GM12878 (cell line): Measurements from ENCODE around the gene LENG1.

Experiments used
- CHD2 ChIP-seq: IDR thresholded peaks from 2 replicates; pipeline ENCODE4 v1.6.1; 2011; ENCODE audit warnings: low read depth, low read length, improper control_type of control experiment, borderline replicate concordance
- CREB1 ChIP-seq: IDR thresholded peaks from 2 replicates; pipeline ENCODE4 v1.6.1; 2012; ENCODE audit warnings: low read depth, mild to moderate bottlenecking, inconsistent platforms
- GATAD2B ChIP-seq: fragments of 450-650 bp; conservative IDR thresholded peaks from 2 replicates; pipeline ENCODE4 v1.6.1; 2017; ENCODE audit warnings: low read depth, mild to moderate bottlenecking, moderate library complexity
- NR2C2 ChIP-seq: IDR thresholded peaks from 2 replicates; pipeline ENCODE4 v1.6.1; 2011; ENCODE audit warnings: borderline replicate concordance, low read depth; ENCODE audit not compliant: control insufficient read depth, insufficient read length
- SIN3A ChIP-seq: IDR thresholded peaks from 2 replicates; pipeline ENCODE4 v1.6.1; 2012; ENCODE audit warnings: low read depth, low read length, improper control_type of control experiment
- SUZ12 ChIP-seq: fragments of 200-600 bp; sonication (generic); IDR thresholded peaks from one replicate; pipeline ENCODE4 v1.6.1; 2018; ENCODE audit warnings: antibody characterized with exemption, mild to moderate bottlenecking; ENCODE audit not compliant: unreplicated experiment
- TF ChIP-seq, protein P1 (sequence below): IDR thresholded peaks from 2 replicates; pipeline ENCODE4 v1.6.1; 2012; ENCODE audit warnings: mild to moderate bottlenecking, low read depth, low read length
- TF ChIP-seq, protein P2 (sequence below), 3 experiments: IDR thresholded peaks in 2 of 3; conservative IDR thresholded peaks in 1 of 3; 2 replicates each; pipeline ENCODE4 v1.5.1; 2011; ENCODE audit warnings: low read depth in 3 of 3, low read length in 3 of 3, mild to moderate bottlenecking in 3 of 3, control low read depth in 2 of 3, moderate library complexity in 2 of 3, inconsistent platforms in 1 of 3, mixed read lengths in 1 of 3; ENCODE audit not compliant: control insufficient read depth in 2 of 3, insufficient read depth in 1 of 3; ENCODE audit errors: extremely low read depth in 1 of 3
- TF ChIP-seq, protein P3 (sequence below): IDR thresholded peaks from 2 replicates; pipeline ENCODE4 v1.6.1; 2011; ENCODE audit warnings: mild to moderate bottlenecking, low read depth, low read length, moderate library complexity; ENCODE audit not compliant: insufficient replicate concordance
- TF ChIP-seq, protein P4 (sequence below): IDR thresholded peaks from 2 replicates; pipeline ENCODE4 v1.6.1; 2011; ENCODE audit warnings: borderline replicate concordance, low read depth, mild to moderate bottlenecking, moderate library complexity, mixed read lengths, low read length; ENCODE audit not compliant: insufficient read depth; ENCODE audit errors: extremely low read length

DNA sequence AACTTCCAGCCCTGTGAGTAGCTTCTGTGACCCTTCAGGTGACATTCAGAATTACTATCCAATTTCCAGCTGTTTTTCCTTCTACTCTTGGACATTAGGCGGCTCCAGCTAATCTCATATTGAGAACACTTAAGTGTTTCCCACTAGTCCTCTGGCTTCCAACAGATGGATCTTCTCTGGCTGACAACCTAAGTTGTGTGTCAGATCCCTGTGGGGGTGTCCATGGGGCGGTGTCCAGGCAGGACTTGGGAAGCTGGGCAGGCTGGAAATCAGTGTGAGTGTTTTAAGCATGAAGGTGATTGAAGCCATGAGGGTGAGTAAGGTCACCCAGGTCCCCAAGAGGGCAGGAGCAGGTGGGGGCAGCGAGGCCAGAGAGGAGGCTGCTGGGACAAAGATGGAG lies 11.8 kb downstream of the LENG1 start:
- TF ChIP-seq, protein P1, sequence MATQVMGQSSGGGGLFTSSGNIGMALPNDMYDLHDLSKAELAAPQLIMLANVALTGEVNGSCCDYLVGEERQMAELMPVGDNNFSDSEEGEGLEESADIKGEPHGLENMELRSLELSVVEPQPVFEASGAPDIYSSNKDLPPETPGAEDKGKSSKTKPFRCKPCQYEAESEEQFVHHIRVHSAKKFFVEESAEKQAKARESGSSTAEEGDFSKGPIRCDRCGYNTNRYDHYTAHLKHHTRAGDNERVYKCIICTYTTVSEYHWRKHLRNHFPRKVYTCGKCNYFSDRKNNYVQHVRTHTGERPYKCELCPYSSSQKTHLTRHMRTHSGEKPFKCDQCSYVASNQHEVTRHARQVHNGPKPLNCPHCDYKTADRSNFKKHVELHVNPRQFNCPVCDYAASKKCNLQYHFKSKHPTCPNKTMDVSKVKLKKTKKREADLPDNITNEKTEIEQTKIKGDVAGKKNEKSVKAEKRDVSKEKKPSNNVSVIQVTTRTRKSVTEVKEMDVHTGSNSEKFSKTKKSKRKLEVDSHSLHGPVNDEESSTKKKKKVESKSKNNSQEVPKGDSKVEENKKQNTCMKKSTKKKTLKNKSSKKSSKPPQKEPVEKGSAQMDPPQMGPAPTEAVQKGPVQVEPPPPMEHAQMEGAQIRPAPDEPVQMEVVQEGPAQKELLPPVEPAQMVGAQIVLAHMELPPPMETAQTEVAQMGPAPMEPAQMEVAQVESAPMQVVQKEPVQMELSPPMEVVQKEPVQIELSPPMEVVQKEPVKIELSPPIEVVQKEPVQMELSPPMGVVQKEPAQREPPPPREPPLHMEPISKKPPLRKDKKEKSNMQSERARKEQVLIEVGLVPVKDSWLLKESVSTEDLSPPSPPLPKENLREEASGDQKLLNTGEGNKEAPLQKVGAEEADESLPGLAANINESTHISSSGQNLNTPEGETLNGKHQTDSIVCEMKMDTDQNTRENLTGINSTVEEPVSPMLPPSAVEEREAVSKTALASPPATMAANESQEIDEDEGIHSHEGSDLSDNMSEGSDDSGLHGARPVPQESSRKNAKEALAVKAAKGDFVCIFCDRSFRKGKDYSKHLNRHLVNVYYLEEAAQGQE = no peak
- TF ChIP-seq NR2C2 (no peak), GATAD2B (no peak), SUZ12 (no peak), CHD2 (no peak), SIN3A (no peak), CREB1 (no peak)
- TF ChIP-seq, protein P2, sequence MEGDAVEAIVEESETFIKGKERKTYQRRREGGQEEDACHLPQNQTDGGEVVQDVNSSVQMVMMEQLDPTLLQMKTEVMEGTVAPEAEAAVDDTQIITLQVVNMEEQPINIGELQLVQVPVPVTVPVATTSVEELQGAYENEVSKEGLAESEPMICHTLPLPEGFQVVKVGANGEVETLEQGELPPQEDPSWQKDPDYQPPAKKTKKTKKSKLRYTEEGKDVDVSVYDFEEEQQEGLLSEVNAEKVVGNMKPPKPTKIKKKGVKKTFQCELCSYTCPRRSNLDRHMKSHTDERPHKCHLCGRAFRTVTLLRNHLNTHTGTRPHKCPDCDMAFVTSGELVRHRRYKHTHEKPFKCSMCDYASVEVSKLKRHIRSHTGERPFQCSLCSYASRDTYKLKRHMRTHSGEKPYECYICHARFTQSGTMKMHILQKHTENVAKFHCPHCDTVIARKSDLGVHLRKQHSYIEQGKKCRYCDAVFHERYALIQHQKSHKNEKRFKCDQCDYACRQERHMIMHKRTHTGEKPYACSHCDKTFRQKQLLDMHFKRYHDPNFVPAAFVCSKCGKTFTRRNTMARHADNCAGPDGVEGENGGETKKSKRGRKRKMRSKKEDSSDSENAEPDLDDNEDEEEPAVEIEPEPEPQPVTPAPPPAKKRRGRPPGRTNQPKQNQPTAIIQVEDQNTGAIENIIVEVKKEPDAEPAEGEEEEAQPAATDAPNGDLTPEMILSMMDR (IDR thresholded peaks at IDR 0.05 in 2 of 3, conservative IDR thresholded peaks at IDR 0.05 in 1 of 3; ENCODE audit: control insufficient read depth in 2 of 3, extremely low read depth in 1 of 3, insufficient read depth in 1 of 3, low read depth in 3 of 3, low read length in 3 of 3) = no peak
- TF ChIP-seq, protein P3, sequence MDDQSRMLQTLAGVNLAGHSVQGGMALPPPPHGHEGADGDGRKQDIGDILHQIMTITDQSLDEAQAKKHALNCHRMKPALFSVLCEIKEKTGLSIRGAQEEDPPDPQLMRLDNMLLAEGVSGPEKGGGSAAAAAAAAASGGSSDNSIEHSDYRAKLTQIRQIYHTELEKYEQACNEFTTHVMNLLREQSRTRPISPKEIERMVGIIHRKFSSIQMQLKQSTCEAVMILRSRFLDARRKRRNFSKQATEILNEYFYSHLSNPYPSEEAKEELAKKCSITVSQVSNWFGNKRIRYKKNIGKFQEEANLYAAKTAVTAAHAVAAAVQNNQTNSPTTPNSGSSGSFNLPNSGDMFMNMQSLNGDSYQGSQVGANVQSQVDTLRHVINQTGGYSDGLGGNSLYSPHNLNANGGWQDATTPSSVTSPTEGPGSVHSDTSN = no peak
- TF ChIP-seq, protein P4, sequence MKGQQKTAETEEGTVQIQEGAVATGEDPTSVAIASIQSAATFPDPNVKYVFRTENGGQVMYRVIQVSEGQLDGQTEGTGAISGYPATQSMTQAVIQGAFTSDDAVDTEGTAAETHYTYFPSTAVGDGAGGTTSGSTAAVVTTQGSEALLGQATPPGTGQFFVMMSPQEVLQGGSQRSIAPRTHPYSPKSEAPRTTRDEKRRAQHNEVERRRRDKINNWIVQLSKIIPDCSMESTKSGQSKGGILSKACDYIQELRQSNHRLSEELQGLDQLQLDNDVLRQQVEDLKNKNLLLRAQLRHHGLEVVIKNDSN = no peak
